HG02943 (cell line): ENCODE measurements around the gene BRINP3.

ENCODE experiments used
- ATAC-seq: cut with Tn5 transposase; IDR thresholded peaks from one replicate; pipeline ENCODE4 v1.9.1; 2021; ENCODE audit warnings: mild to moderate bottlenecking, low read depth, moderate library complexity; ENCODE audit not compliant: unreplicated experiment

The BRINP3 gene

GRCh38 chr1:190453550-190453949 lies 24.1 kb downstream of the BRINP3 start:
- no peak for ATAC-seq

GRCh38 chr1:190452272-190452848 lies 25.3 kb downstream of the BRINP3 start:
- ATAC-seq: no peak

- no peak for ATAC-seq
Observed at GRCh38 chr1:190444464-190444863, 33.2 kb downstream of the BRINP3 start.

- no peak for ATAC-seq
Observed at GRCh38 chr1:190439447-190439846, 38.2 kb downstream of the BRINP3 start.

- ATAC-seq: no peak
Observed at GRCh38 chr1:190436615-190437014, 41.0 kb downstream of the BRINP3 start.

- no peak for ATAC-seq
Observed at GRCh38 chr1:190429932-190430331, 47.7 kb downstream of the BRINP3 start.

- ATAC-seq: no peak
Observed at GRCh38 chr1:190429141-190429540, 48.5 kb downstream of the BRINP3 start.

GRCh38 chr1:190416239-190416638 lies 61.4 kb downstream of the BRINP3 start:
- ATAC-seq: no peak

GRCh38 chr1:190413142-190413541 lies 64.5 kb downstream of the BRINP3 start:
- no peak for ATAC-seq

GRCh38 chr1:190403402-190403801 lies 74.3 kb downstream of the BRINP3 start:
- no peak for ATAC-seq

- no peak for ATAC-seq
Observed at GRCh38 chr1:190399233-190399632, 78.4 kb downstream of the BRINP3 start.

GRCh38 chr1:190391582-190391981 lies 86.1 kb downstream of the BRINP3 start:
- no peak for ATAC-seq

GRCh38 chr1:190377991-190378390 lies 99.7 kb downstream of the BRINP3 start:
- no peak for ATAC-seq

GRCh38 chr1:190377294-190377693 lies 100.4 kb downstream of the BRINP3 start:
- no peak for ATAC-seq

GRCh38 chr1:190376044-190376443 lies 101.6 kb downstream of the BRINP3 start:
- no peak for ATAC-seq

GRCh38 chr1:190373705-190374336 lies 103.8 kb downstream of the BRINP3 start:
- no peak for ATAC-seq

- no peak for ATAC-seq
Observed at GRCh38 chr1:190367200-190367599, 110.5 kb downstream of the BRINP3 start.

- no peak for ATAC-seq
Observed at GRCh38 chr1:190365283-190365682, 112.4 kb downstream of the BRINP3 start.

- ATAC-seq: no peak
Observed at GRCh38 chr1:190353538-190354101, 124.0 kb downstream of the BRINP3 start.

GRCh38 chr1:190344454-190344853 lies 133.2 kb downstream of the BRINP3 start:
- no peak for ATAC-seq

GRCh38 chr1:190338829-190339228 lies 138.8 kb downstream of the BRINP3 start:
- no peak for ATAC-seq

GRCh38 chr1:190328871-190329270 lies 148.8 kb downstream of the BRINP3 start:
- ATAC-seq: no peak
